GM12874 (cell line): ENCODE data around the gene ZNF716.

Experiments
- TF ChIP-seq, protein P1 (sequence below): IDR thresholded peaks from 2 replicates; pipeline ENCODE4 v1.5.1; 2011; ENCODE audit warnings: low read depth, mild to moderate bottlenecking, control low read depth, low read length, moderate library complexity; ENCODE audit not compliant: insufficient read depth

The ZNF716 gene

DNA sequence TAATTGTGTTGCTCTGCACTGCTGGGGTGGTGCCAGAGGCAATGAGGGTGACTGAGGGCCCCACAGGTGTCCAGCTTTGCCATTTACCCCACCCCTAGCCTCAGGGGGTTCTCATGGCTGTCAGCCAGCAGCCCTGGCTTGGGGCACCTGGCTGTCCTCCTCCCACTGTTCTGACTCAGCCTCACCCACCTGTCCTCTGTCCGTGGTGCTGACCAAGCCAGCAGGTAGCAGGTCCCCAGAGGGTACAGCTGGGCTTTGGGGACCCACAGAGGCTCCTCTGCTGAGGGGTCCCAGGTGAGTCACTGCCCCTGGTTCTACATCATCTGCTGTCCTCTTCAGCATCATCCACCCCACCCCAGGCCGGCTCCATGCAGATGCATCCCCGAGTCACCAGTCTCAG, 32.2 kb upstream of the ZNF716 start:
- TF ChIP-seq, protein P1, sequence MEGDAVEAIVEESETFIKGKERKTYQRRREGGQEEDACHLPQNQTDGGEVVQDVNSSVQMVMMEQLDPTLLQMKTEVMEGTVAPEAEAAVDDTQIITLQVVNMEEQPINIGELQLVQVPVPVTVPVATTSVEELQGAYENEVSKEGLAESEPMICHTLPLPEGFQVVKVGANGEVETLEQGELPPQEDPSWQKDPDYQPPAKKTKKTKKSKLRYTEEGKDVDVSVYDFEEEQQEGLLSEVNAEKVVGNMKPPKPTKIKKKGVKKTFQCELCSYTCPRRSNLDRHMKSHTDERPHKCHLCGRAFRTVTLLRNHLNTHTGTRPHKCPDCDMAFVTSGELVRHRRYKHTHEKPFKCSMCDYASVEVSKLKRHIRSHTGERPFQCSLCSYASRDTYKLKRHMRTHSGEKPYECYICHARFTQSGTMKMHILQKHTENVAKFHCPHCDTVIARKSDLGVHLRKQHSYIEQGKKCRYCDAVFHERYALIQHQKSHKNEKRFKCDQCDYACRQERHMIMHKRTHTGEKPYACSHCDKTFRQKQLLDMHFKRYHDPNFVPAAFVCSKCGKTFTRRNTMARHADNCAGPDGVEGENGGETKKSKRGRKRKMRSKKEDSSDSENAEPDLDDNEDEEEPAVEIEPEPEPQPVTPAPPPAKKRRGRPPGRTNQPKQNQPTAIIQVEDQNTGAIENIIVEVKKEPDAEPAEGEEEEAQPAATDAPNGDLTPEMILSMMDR = no peak

DNA sequence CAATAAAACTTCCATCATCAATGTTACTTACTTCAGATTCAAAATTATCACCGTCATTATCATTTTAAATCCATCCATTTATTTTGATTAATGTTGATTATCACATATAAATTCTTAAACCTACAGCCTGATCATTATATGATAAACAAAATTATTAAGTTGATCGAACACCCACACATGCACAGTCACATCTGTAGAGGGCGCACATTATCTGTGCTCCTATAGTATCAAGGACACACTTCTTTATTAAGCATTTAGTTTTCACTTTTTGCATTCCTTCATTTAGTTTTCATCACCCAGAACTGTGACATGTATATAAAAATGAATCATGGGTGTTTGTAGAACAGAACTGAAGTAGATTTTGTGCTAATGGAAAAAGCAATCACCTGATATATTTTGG, 26.2 kb upstream of the ZNF716 start:
- TF ChIP-seq, protein P1 = no peak

DNA sequence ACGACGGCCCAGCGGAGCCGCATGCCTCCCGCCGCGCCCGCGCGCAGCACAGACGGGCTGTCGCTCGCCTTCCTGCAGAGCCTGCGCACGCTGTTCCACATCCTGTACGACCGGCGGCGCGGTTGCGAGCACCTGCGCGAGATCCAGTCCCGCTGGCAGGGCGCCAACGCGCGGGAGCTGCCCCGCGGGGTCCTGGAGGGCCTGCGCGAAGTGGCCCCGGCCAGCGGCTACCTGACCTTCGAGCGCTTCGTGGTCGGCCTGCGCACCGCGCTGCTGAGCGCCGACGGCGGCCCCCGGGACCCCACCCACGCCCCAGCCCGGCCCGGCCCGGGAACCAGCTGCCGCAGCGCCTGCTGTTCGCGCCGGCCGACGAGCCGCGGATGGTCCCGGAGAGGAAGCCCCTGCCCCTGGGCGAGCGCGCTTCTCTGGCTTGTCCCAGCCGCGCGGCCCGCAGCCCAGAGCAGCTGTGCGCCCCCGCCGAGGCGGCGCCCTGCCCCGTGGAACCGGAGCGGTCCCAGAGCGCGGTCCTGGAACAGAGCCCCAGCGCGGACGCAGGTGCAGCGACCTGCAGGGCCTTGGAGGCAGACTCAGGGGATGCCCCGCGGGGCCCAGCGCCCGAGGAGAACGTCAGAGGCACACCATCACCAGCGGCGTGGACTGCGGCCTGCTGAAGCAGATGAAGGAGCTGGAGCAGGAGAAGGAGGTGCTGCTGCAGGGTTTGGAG, 25.3 kb upstream of the ZNF716 start:
- TF ChIP-seq, protein P1 = no peak

DNA sequence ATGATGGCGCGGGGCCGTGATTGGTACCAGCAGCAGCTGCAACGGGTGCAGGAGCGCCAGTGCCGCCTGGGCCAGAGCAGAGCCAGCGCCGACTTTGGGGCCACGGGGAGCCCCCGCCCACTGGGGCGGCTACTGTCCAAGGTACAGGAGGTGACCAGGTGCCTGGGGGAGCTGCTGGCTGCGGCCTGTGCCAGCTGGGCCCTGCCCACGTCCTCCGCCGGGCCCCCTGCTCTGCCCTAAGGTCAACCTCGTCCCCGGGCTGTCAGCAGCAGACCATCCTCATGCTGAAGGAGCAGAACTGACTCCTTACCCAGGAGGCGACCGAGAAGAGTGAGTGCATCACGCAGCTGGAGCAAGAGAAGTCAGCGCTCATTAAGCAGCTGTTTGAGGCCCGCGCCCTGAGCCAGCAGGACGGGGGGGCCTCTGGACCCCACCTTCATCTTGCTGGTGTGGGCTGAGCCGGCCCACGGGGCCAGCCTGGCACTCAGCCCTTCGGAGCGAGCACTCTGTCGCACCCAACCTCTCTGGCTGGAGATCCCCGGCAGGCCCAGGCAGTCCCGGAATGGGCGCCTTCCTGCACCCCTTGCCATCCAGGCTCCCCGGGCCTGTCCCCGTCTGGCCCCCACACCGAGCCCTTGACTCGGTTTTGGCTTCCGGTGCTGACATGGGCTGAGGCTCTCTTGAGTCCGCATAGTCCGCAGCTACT, 24.6 kb upstream of the ZNF716 start:
- TF ChIP-seq, protein P1 = no peak

DNA sequence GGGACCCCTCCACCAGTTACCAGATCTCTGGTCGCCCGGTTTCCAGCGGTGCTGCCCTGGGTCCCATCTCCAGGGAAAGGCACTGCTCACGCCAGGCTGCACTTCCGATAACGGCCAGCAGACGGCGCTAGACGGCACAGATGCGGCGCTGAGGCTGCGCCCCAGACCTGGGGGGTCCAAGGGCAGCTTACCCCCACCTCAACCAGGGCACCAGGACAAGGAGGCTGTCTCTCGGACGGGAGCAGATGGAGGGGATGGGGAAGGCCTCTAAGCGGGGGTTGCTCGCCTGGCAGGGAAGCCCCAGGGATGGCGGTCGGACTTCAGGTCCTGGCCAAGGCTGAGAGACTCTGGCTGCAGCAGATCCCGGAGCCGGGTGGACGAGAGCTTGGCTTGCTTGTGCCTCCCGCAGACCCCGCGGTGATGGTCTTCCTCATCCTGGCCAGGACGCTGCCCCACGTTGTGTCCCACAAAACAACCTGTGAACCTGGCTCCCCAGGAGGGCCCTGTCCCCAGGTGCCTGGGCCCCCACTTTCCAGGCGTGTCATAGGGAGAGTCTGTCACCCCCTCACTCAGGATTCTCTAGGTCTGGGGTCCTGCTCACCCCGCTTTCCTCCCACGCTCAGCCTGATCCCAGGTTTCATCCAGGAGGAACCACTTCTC, 23.9 kb upstream of the ZNF716 start:
- TF ChIP-seq, protein P1 = peak; percentile 54; the same call in 1 of the 2 replicates

DNA sequence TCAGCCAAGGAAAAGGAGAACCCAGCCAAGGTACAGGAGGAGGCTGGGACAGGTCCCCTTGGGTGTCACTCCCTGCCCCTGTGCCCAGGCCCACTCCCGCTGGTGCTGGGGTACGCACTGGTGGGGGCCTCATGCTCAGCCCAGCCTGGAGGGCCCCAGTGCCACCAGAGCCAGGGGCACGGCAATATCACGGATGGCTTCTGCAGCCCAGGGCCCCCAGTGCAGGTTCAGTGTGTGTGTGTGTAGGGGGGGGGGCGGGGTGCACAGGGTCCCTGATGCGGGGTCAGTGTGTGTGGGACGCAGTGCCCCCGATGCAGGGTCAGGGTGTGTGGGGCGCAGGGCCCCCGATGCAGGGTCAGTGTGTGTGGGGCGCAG, 23.4 kb upstream of the ZNF716 start:
- TF ChIP-seq, protein P1 = no peak

DNA sequence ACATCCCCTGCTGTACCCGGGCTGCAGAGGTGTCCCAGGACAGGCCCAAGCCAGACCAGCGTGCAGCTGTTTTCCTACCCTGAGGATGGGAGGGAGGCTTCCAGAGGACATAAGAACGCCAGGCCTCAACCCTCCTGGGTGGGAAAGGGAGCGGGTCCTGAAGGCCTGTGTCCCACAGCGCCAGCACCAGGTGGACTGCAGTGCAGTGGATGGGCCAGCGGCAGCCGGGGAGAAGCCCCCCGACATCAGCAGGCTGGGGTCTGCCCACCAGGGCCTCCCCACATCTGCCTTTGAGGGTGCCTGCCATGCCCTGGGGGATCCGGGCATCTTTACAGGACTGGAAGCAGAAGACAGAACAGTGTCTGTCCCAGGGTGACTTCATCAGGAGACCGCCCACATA, 22.8 kb upstream of the ZNF716 start:
- TF ChIP-seq, protein P1 = no peak
